IPS-18a (cell line): ENCODE measurements around the gene POLR2C.
A peak's percentile ranks its signal among the peaks of the same experiment; 100 is the strongest.
"Not testable (repeated sequence)": the region's sequence is repeated elsewhere in the genome, so short reads cannot be mapped to it uniquely, and the experiment has no call there.

Experiments
- H3K27ac ChIP-seq: one replicate; pipeline ENCODE4 v1.5.1; 2013; ENCODE audit warnings: low read length
- H3K27me3 ChIP-seq: one replicate; pipeline ENCODE4 v1.6.1; 2013; ENCODE audit warnings: mild to moderate bottlenecking, low read length; ENCODE audit not compliant: control insufficient read depth, insufficient read depth
- H3K36me3 ChIP-seq: one replicate; pipeline ENCODE4 v1.6.1; 2013; ENCODE audit warnings: low read depth, low read length; ENCODE audit not compliant: control insufficient read depth
- H3K4me1 ChIP-seq: one replicate; pipeline ENCODE4 v1.6.1; 2013; ENCODE audit warnings: low read depth, low read length; ENCODE audit not compliant: control insufficient read depth
- H3K4me3 ChIP-seq: one replicate; pipeline ENCODE4 v1.5.1; 2013; ENCODE audit warnings: low read length
- H3K9ac ChIP-seq: one replicate; pipeline ENCODE4 v1.6.1; 2013; ENCODE audit warnings: mild to moderate bottlenecking, low read length, moderate library complexity
- H3K9me3 ChIP-seq: one replicate; pipeline ENCODE4 v1.6.1; 2013; ENCODE audit warnings: low read depth, low read length; ENCODE audit not compliant: control insufficient read depth

POLR2C gene

DNA sequence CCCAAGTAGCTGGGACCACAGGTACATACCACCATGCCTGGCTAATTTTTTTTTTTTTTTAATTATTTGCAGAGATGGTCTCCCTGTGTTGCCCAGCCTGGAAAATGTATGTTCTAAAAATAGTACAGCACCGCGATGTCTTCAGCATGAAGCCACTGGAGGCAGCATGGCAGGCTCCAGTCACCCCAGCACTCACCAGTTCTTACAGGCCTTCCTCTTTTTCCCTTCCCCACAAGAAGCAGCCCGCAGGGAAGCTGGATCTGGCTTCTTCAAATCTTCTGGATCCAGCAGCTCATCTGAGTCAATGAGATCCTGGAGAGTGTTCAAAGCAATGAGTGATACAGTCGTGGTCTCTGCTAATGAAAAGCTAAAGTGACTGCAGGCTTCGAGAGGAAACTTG lies 31.5 kb upstream of the POLR2C start:
- H3K4me3 ChIP-seq, result no peak overlapping the region
- no peak overlapping the region for H3K9ac ChIP-seq
- H3K27ac ChIP-seq, result no peak overlapping the region
- H3K9me3 ChIP-seq, result no peaks in the 10 kb centered on the region
- H3K36me3 ChIP-seq, result peaks cover 75% of the 10 kb centered on the region
- H3K4me1 ChIP-seq, result no peaks in the 10 kb centered on the region
- no peaks in the 10 kb centered on the region for H3K27me3 ChIP-seq

DNA sequence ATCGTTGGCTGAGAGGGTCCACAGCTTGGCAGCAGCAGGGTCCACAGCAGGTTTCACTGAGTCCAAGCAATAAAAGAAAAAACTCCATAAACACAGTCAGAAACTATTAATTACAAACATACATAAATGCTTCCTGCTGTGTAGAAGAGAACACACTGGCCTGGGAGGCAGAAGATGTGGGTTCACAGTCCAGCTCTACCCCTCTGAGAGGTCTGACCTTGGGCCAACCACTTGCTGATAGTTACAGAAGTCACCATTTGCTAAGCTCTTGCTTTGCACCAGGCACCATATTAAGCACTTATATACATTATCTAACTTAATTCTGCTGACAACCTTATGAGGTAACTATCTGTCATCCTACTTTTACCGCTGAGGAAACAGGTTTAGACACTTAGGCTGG lies 30.0 kb upstream of the POLR2C start:
- Histone ChIP-seq H3K27me3 (no peaks in the 10 kb centered on the region), H3K9me3 (no peaks in the 10 kb centered on the region), H3K36me3 (peaks cover 77% of the 10 kb centered on the region), H3K9ac (no peak overlapping the region), H3K4me1 (no peaks in the 10 kb centered on the region), H3K27ac (no peak overlapping the region), H3K4me3 (no peak overlapping the region)

DNA sequence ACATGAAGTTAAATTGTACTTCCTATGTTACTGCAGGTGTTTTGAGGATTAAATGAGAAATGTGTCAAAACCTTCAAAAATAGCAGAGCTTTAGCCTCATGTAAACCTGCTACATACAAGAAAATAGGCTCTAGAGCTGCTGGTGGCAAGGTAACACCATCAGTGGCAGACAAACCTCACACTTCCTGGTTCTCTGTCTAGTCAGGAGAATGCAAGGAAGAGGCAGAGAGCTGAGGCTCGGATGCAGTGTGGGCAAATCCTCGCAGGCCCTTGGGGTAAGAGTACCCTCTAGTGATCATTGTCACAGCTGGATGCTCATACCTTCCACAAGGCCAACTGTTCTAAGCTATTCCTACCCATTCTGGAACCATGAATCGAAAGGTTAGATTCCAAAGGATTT lies 29.5 kb upstream of the POLR2C start:
- H3K9me3 ChIP-seq, result no peaks in the 10 kb centered on the region
- H3K9ac ChIP-seq, result no peak overlapping the region
- no peaks in the 10 kb centered on the region for H3K27me3 ChIP-seq
- no peak overlapping the region for H3K4me3 ChIP-seq
- no peaks in the 10 kb centered on the region for H3K4me1 ChIP-seq
- peaks cover 81% of the 10 kb centered on the region for H3K36me3 ChIP-seq
- no peak overlapping the region for H3K27ac ChIP-seq

- no peaks in the 10 kb centered on the region for H3K4me1 ChIP-seq
- H3K27ac ChIP-seq, result no peak overlapping the region
- H3K9me3 ChIP-seq, result no peaks in the 10 kb centered on the region
- H3K36me3 ChIP-seq, result peaks cover 82% of the 10 kb centered on the region
- no peaks in the 10 kb centered on the region for H3K27me3 ChIP-seq
- no peak overlapping the region for H3K4me3 ChIP-seq
- no peak overlapping the region for H3K9ac ChIP-seq
Measured at GRCh38 chr16:57434003-57434402, 28.5 kb upstream of the POLR2C start.

DNA sequence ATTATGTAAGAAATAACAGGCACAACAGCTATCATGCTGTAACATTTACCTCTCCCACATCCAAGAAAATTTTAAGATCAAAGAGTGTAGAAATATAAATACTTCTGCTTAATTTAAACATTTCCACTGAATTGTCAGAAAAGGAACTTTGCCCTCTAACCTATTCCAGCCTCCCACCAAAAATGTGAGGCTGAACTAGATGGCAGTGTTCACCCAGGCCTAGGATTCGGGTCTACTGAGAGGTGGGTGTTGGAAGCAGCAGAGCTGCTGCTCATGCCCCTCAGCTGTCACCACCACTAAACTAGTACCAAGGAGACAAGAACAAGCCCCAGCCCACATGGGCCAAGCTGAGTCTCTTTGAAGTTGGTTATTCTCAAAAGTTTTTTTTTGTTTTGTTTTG lies 26.6 kb upstream of the POLR2C start:
- H3K36me3 ChIP-seq, result peaks cover 72% of the 10 kb centered on the region

DNA sequence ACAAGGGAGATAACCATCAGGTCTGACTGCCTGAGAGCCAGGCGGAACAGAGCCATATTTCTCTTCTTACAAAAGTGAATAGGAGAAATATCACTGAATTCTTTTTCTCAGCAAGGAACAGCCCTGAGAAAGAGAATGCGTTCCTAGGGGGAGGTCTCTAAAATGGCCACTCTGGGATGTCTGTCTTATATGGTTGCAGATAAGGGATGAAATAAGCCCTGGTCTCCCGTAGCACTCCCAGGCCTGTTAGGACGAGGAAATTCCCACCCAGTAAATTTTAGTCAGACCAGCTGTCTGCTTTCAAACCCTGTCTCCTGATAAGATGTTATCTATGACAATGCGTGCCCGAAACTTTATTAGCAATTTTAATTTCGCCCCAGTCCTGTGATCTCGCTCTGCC lies 22.5 kb upstream of the POLR2C start:
- H3K9me3 ChIP-seq, H3K9ac ChIP-seq, H3K4me3 ChIP-seq, H3K27me3 ChIP-seq, H3K4me1 ChIP-seq, H3K27ac ChIP-seq: not testable (repeated sequence)
- H3K36me3 ChIP-seq, result peaks cover 31% of the 10 kb centered on the region

More for the DNA sequence above, 26.6 kb upstream of the POLR2C start:
- Histone ChIP-seq H3K9ac (no peak overlapping the region), H3K9me3 (peaks cover 4% of the 10 kb centered on the region), H3K27me3 (no peaks in the 10 kb centered on the region), H3K4me3 (no peak overlapping the region), H3K27ac (no peak overlapping the region), H3K4me1 (no peaks in the 10 kb centered on the region)

GRCh38 chr16:57440551-57440950 lies 21.9 kb upstream of the POLR2C start:
- not testable (repeated sequence) for H3K9ac ChIP-seq, H3K4me1 ChIP-seq, H3K27me3 ChIP-seq, H3K4me3 ChIP-seq, H3K27ac ChIP-seq, H3K9me3 ChIP-seq
- H3K36me3 ChIP-seq, result peaks cover 25% of the 10 kb centered on the region

DNA sequence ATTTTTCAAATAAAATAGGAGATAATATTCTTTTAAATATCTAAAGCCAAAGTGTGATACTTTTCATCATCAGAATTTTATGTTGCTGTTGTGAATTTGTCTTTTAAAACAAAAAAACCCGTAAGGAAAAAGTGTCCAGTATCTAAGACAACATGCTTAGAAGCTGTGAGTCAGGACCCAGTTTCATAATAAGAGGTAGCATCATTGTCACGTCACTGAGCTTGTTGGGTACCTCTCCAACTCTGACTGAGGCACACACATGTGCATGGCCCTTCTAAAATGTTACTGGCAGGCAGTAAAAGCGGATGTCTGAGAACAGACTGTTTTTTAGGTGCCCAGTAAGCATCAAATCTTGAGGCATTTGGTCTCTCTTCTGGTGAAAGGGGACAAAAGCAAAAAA lies 17.8 kb upstream of the POLR2C start:
- H3K4me3 ChIP-seq, result no peak overlapping the region
- H3K36me3 ChIP-seq, result no peaks in the 10 kb centered on the region
- no peak overlapping the region for H3K9ac ChIP-seq
- H3K27me3 ChIP-seq, result no peaks in the 10 kb centered on the region
- no peak overlapping the region for H3K27ac ChIP-seq
- H3K9me3 ChIP-seq, result peaks cover 4% of the 10 kb centered on the region
- peaks cover 4% of the 10 kb centered on the region for H3K4me1 ChIP-seq

- H3K27ac ChIP-seq, result no peak overlapping the region
- no peak overlapping the region for H3K4me3 ChIP-seq
- no peaks in the 10 kb centered on the region for H3K36me3 ChIP-seq
- H3K4me1 ChIP-seq, result peaks cover 4% of the 10 kb centered on the region
- H3K9me3 ChIP-seq, result peaks cover 3% of the 10 kb centered on the region
- no peak overlapping the region for H3K9ac ChIP-seq
- no peaks in the 10 kb centered on the region for H3K27me3 ChIP-seq
Measured at GRCh38 chr16:57445510-57445909, 17.0 kb upstream of the POLR2C start.

DNA sequence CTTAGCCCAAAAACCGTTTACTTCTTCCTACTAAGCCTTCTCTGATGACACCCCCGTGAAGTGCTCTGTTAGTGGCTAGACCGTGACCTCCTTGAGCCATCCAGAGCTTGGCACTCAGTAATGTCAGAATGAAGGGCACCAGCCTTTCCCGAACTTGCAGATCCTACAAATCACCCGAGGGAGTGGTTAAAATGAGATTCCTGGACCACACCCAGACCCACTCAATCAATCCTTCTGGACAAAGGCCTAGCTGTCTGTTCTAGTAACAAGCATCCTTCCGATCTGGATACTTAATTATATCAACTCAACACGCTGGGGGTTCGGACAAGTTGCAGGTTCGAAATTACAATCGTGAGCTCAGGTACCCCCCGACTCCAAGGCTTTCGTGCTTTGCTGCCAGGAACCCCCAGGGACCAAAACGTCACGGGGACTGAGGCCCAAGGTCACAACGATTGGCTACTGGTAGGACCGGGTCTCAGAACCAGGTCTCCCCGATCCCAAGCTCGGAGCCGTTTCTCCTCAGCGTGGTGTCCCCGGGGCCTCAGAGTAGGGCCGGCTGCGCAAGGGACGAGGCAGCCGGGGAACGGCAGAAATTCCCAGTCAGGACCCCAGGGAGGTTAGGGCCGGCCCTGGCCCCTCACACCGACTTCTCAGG lies 15.8 kb upstream of the POLR2C start:
- Histone ChIP-seq H3K36me3 (peaks cover 7% of the 10 kb centered on the region), H3K27ac (peak overlapping the region; percentile 8), H3K27me3 (no peaks in the 10 kb centered on the region), H3K9me3 (no peaks in the 10 kb centered on the region), H3K9ac (peak overlapping the region; percentile 80), H3K4me1 (peaks cover 4% of the 10 kb centered on the region), H3K4me3 (peak overlapping the region; percentile 96)

GRCh38 chr16:57447186-57447962 lies 15.1 kb upstream of the POLR2C start, which contains the start of the genes CIAPIN1 and COQ9:
Gene CIAPIN1 (minus strand): TSS chr16:57447385. CDS start chr16:57440928, 6,457 bp downstream.
Gene COQ9 (plus strand): TSS chr16:57447479. CDS start chr16:57447506, 27 bp downstream.
- no peaks in the 10 kb centered on the region for H3K9me3 ChIP-seq
- H3K9ac ChIP-seq, result peak within 1 kb of the TSS; percentile 80
- peak within 1 kb of the TSS; percentile 96 for H3K4me3 ChIP-seq
- no peaks in the 10 kb centered on the region for H3K27me3 ChIP-seq
- peaks cover 12% of the 10 kb centered on the region for H3K36me3 ChIP-seq
- H3K4me1 ChIP-seq, result peaks cover 4% of the 10 kb centered on the region
- H3K27ac ChIP-seq, result peak within 1 kb of the TSS; percentile 46

DNA sequence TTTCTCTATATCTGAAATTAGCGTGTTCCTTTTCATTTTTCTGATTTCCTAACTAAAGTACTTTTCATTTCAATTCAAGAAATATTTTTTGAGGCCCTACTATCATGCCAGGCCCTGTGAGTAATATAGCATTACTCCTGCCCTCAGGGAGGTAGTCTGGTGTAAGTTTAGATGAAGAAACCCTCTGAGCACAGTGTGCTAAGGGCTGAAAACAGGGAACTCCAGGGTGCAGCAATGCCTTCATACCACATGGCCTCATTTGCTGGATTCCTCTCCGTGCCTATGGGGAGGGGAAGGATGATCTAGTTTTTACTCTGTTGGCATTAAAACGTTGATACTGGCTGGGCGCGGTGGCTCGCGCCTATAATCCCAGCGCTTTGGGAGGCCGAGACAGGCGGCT lies 10.5 kb upstream of the POLR2C start:
- Histone ChIP-seq H3K9ac (no peak overlapping the region), H3K9me3 (no peaks in the 10 kb centered on the region), H3K4me1 (no peaks in the 10 kb centered on the region), H3K27ac (no peak overlapping the region), H3K4me3 (no peak overlapping the region), H3K27me3 (no peaks in the 10 kb centered on the region), H3K36me3 (peaks cover 44% of the 10 kb centered on the region)
